ENCODE measurements around the gene GRK5. TPM values are rescaled to one million over a fixed set of nuclear protein-coding genes. Genes with fewer than 3 reads are reported as not detected.

The GRK5 gene
- total RNA-seq, 1 donor from 2014 or later = 4.3 TPM

GRCh38 chr10:119279441-119279840 lies 72.1 kb downstream of the GRK5 start:
- H3K27ac Mint-ChIP-seq = peak overlapping the region; percentile 16
- peaks cover 8% of the 10 kb centered on the region for H3K9me3 Mint-ChIP-seq
- peaks cover 8% of the 10 kb centered on the region for H3K4me1 ChIP-seq
- H3K9me3 ChIP-seq (ENCODE audit: low read depth) = no peaks in the 10 kb centered on the region
- no peaks in the 10 kb centered on the region for H4K20me1 ChIP-seq (ENCODE audit: low read depth)
- DNase-seq (ENCODE audit: low spot score) = no peak
- H3K36me3 ChIP-seq = no peaks in the 10 kb centered on the region
- H3K4me3 Mint-ChIP-seq = no peak overlapping the region
- no peak overlapping the region for H3K4me3 ChIP-seq
- no peak overlapping the region for H3K27ac ChIP-seq
- H3K4me2 ChIP-seq = no peak overlapping the region
- H3K4me1 Mint-ChIP-seq = peaks cover 19% of the 10 kb centered on the region
- H2AFZ ChIP-seq (replicated peaks) = no peak overlapping the region
- TF ChIP-seq EZH2phosphoT487 (IDR thresholded peaks at IDR 0.05) = no peak
- no peak for TF ChIP-seq CTCF (IDR thresholded peaks at IDR 0.05)
- TF ChIP-seq EZH2 (IDR thresholded peaks at IDR 0.05) = no peak
- H3K27me3 ChIP-seq = no peaks in the 10 kb centered on the region
- peaks cover 14% of the 10 kb centered on the region for H3K27me3 Mint-ChIP-seq (ENCODE audit: insufficient read depth, low read depth)
- H3K79me2 ChIP-seq (ENCODE audit: low read depth) = no peaks in the 10 kb centered on the region
- peaks cover 5% of the 10 kb centered on the region for H3K36me3 Mint-ChIP-seq
- H3F3A ChIP-seq (ENCODE audit: low read depth) = no peaks in the 10 kb centered on the region
- no peak overlapping the region for H3K9ac ChIP-seq

- H3K4me1 Mint-ChIP-seq = peaks cover 36% of the 10 kb centered on the region
- TF ChIP-seq EZH2phosphoT487 (IDR thresholded peaks at IDR 0.05) (no peak), EZH2 (IDR thresholded peaks at IDR 0.05) (no peak), CTCF (IDR thresholded peaks at IDR 0.05) (no peak)
- H3K27me3 Mint-ChIP-seq (ENCODE audit: insufficient read depth, low read depth) = peaks cover 17% of the 10 kb centered on the region
- Histone ChIP-seq H3K36me3 (no peaks in the 10 kb centered on the region), H3K27ac (no peak overlapping the region), H3F3A (ENCODE audit: low read depth) (no peaks in the 10 kb centered on the region), H4K20me1 (ENCODE audit: low read depth) (no peaks in the 10 kb centered on the region), H3K79me2 (ENCODE audit: low read depth) (no peaks in the 10 kb centered on the region), H2AFZ (replicated peaks) (no peak overlapping the region), H3K4me3 (no peak overlapping the region), H3K9ac (no peak overlapping the region), H3K4me2 (no peak overlapping the region), H3K27me3 (no peaks in the 10 kb centered on the region), H3K9me3 (ENCODE audit: low read depth) (no peaks in the 10 kb centered on the region), H3K4me1 (peaks cover 12% of the 10 kb centered on the region)
- H3K4me3 Mint-ChIP-seq = peak overlapping the region; percentile 1
- no peak for DNase-seq (ENCODE audit: low spot score)
- H3K9me3 Mint-ChIP-seq = peaks cover 8% of the 10 kb centered on the region
- H3K27ac Mint-ChIP-seq = no peak overlapping the region
- H3K36me3 Mint-ChIP-seq = peaks cover 5% of the 10 kb centered on the region
These were observed 74.3 kb downstream of the GRK5 start for GRCh38 chr10:119281581-119282071.

GRCh38 chr10:119282446-119282845 lies 75.1 kb downstream of the GRK5 start:
- Mint-ChIP-seq H3K9me3 (peaks cover 6% of the 10 kb centered on the region), H3K4me1 (peaks cover 38% of the 10 kb centered on the region), H3K36me3 (peaks cover 3% of the 10 kb centered on the region), H3K27ac (no peak overlapping the region), H3K27me3 (ENCODE audit: insufficient read depth, low read depth) (peaks cover 17% of the 10 kb centered on the region), H3K4me3 (no peak overlapping the region)
- Histone ChIP-seq H3K4me3 (no peak overlapping the region), H2AFZ (replicated peaks) (no peak overlapping the region), H3K4me1 (peaks cover 12% of the 10 kb centered on the region), H3F3A (ENCODE audit: low read depth) (no peaks in the 10 kb centered on the region), H3K27ac (no peak overlapping the region), H3K79me2 (ENCODE audit: low read depth) (no peaks in the 10 kb centered on the region), H3K27me3 (no peaks in the 10 kb centered on the region), H4K20me1 (ENCODE audit: low read depth) (no peaks in the 10 kb centered on the region), H3K9ac (no peak overlapping the region), H3K36me3 (no peaks in the 10 kb centered on the region), H3K9me3 (ENCODE audit: low read depth) (no peaks in the 10 kb centered on the region), H3K4me2 (no peak overlapping the region)
- DNase-seq (ENCODE audit: low spot score) = no peak
- no peak for TF ChIP-seq EZH2phosphoT487 (IDR thresholded peaks at IDR 0.05)
- no peak for TF ChIP-seq EZH2 (IDR thresholded peaks at IDR 0.05)
- TF ChIP-seq CTCF (IDR thresholded peaks at IDR 0.05) = no peak
